Fibroblast of mammary gland (primary cell): ENCODE results near the gene NLRX1.
"Not testable (repeated sequence)": the region's sequence is repeated elsewhere in the genome, so short reads cannot be mapped to it uniquely, and the experiment has no call there.

Experiments
- DNase-seq: peaks from one replicate; pipeline ENCODE4 v3.0.0-alpha.2; 2010; ENCODE audit warnings: low read depth
- H3K4me3 ChIP-seq: 2 replicates; pipeline ENCODE4 v1.5.1; 2011; ENCODE audit warnings: low read depth, mild to moderate bottlenecking, low read length, moderate library complexity; ENCODE audit not compliant: control insufficient read depth
- TF ChIP-seq, protein P1 (sequence below): conservative IDR thresholded peaks from 2 replicates; pipeline ENCODE4 v1.5.1; 2011; ENCODE audit warnings: low read depth, low read length, inconsistent platforms; ENCODE audit not compliant: control insufficient read depth, insufficient read depth

Gene NLRX1

DNA sequence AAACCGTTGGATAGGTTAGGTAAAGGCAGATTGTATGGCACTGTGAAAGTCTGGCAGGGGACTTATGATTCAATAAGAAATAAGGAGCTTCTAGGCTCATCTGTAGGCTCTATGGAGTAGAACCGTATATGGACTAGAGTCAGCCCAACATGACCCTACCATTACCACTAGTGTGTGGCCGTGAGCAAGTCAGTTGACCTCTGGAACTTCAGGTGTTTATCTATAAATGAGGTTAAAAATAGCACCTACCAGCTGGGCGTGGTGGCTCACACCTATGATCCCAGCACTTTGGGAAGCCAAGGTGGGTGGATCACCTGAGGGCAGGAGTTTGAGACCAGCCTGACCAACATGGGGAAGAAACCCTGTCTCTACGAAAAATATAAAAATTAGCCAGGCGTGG lies 42.7 kb upstream of the NLRX1 start:
- TF ChIP-seq, protein P1, sequence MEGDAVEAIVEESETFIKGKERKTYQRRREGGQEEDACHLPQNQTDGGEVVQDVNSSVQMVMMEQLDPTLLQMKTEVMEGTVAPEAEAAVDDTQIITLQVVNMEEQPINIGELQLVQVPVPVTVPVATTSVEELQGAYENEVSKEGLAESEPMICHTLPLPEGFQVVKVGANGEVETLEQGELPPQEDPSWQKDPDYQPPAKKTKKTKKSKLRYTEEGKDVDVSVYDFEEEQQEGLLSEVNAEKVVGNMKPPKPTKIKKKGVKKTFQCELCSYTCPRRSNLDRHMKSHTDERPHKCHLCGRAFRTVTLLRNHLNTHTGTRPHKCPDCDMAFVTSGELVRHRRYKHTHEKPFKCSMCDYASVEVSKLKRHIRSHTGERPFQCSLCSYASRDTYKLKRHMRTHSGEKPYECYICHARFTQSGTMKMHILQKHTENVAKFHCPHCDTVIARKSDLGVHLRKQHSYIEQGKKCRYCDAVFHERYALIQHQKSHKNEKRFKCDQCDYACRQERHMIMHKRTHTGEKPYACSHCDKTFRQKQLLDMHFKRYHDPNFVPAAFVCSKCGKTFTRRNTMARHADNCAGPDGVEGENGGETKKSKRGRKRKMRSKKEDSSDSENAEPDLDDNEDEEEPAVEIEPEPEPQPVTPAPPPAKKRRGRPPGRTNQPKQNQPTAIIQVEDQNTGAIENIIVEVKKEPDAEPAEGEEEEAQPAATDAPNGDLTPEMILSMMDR: no peak
- H3K4me3 ChIP-seq: no peak overlapping the region
- DNase-seq: no peak

DNA sequence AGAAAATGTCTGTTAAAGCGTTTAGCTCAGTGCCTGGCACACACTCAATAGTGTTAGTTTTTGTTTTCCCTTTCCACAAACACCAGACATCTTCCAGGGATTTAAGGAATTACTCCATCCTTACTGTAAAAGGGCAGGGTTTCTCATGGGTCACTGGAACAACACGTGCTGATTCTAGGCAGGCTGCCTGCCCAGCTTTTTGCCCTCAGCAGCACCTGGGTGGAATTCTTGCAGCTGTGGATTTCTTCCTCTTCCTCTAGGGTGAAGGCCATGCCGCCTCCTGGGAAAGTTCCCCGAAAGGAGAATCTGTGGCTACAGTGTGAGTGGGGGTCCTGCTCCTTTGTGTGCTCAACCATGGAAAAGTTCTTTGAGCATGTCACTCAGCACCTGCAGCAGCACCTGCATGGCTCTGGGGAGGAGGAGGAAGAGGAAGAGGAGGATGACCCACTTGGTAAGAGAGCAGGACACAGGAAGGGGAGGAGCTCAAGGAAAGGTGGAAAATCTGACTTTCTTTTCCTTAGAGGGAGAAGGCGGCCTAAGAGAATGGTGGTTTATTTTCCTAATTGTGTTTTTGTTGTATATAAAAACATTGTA lies 41.8 kb upstream of the NLRX1 start:
- no peak overlapping the region for H3K4me3 ChIP-seq
- TF ChIP-seq, protein P1: no peak
- no peak for DNase-seq

DNA sequence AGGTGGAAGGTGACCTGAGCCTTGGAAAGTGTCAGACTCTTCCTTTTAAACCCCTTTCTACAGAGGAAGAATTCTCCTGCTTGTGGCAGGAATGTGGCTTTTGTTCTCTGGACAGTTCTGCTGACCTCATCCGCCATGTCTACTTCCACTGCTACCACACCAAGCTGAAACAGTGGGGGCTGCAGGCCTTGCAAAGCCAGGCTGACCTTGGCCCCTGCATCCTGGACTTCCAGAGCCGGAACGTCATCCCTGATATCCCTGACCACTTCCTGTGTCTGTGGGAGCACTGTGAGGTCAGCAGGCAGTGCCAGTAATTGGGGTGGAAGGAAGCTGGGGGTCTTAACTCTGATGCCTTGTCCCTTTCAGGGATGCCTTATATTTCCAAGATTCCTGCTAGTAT lies 37.9 kb upstream of the NLRX1 start:
- DNase-seq: peak; percentile 11
- TF ChIP-seq, protein P1: no peak
- H3K4me3 ChIP-seq: no peak overlapping the region

GRCh38 chr11:119134389-119134978 lies 34.0 kb upstream of the NLRX1 start:
- no peak for DNase-seq
- no peak overlapping the region for H3K4me3 ChIP-seq
- TF ChIP-seq, protein P1: peak; percentile 48

DNA sequence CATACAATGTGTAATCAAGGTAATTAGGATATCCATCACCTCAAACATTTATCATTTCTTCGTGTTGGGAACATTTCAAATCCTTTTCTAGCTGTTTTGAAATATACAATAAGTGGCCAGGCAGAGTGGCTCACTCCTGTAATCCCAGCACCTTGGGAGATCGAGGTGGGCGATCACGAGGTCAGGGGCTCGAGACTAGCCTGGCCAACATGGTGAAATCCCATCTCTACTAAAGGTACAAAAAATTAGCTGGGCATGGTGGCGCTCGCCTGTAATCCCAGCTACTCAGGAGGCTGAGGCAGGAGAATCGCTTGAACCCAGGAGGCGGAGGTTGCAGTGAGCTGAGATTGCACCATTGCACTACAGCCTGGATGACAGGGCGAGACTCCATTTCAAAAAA lies 29.2 kb upstream of the NLRX1 start:
- not testable (repeated sequence) for DNase-seq

DNA sequence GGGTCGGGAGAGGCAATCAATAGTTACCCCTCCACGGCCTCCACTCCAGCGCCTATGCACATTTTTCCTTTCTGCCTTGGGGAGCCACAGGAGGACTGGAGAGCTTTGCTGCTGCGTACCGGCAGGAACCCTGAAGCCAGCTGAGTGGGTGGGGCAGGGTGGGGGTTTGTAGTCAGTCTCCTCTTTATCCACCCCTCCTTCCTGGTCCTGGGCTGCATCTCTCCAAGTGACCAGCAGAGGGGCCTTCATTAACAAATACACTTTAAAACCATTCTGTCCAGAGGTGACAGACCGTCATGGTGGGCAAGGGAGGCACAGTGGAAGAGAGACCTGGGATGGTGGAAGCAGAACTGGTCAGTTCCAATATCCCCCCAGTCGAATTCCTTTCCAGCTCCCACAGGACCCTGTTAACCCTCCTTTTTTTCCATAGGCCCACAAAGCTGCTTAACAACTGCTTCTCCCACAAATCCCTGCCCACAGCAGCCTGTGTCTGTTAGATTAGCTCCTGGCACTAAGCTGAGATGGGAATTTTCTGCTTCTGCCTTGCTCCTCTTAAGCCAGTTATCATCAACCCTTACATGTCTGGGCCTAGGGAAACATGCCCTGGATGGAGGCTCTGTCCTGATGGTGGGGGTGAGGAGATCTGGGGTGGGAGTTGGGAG lies 23.6 kb upstream of the NLRX1 start:
- TF ChIP-seq, protein P1: peak; percentile 56
- no peak overlapping the region for H3K4me3 ChIP-seq
- DNase-seq: peak; percentile 70

More for the DNA sequence above, 29.2 kb upstream of the NLRX1 start:
- not testable (repeated sequence) for H3K4me3 ChIP-seq

GRCh38 chr11:119145551-119145950 lies 23.0 kb upstream of the NLRX1 start:
- TF ChIP-seq, protein P1: no peak
- DNase-seq: no peak
- H3K4me3 ChIP-seq: no peak overlapping the region
